ENCODE results near the gene FPGS.

The FPGS gene

DNA sequence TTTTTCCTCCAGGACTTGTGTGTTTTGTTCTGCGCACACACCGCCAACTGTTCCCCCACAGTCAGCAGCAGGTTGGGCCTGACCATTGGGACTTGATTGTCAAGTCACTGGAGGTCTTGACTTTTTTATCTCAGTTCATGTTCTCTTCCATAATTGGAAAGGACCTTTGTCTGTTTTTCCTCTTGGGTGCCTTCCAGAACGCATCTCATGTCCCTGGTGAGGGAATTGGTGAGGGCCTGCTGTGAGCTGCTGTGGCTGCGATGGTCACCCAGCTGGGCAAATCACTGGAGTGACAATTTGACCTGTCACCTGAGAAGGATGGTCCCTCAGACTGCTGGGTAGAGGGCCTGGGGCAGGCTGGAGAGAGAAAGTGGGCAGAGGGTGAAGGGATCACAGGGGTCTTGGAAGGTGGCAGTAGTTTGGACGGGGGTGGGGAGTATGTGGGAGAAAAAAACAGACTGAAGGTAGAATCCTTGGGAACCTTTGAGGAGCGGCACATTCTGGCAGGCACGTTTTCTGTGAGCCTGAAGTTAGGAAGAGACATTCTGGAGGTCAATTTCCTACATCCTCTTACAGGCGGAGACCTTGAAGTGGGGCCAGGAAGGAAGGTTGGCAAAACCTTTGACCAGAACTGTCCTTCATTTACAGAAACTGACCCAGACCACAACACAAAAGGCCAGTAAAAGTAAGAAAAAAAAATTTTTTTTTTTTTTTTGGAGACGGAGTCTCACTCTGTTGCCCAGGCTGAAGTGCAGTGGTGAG is 12.4 kb upstream of the FPGS start:
- TF ChIP-seq, protein P1, sequence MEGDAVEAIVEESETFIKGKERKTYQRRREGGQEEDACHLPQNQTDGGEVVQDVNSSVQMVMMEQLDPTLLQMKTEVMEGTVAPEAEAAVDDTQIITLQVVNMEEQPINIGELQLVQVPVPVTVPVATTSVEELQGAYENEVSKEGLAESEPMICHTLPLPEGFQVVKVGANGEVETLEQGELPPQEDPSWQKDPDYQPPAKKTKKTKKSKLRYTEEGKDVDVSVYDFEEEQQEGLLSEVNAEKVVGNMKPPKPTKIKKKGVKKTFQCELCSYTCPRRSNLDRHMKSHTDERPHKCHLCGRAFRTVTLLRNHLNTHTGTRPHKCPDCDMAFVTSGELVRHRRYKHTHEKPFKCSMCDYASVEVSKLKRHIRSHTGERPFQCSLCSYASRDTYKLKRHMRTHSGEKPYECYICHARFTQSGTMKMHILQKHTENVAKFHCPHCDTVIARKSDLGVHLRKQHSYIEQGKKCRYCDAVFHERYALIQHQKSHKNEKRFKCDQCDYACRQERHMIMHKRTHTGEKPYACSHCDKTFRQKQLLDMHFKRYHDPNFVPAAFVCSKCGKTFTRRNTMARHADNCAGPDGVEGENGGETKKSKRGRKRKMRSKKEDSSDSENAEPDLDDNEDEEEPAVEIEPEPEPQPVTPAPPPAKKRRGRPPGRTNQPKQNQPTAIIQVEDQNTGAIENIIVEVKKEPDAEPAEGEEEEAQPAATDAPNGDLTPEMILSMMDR (IDR thresholded peaks at IDR 0.05; ENCODE audit: insufficient read depth, low read depth, low read length, missing control alignments): no peak
- H3K4me3 ChIP-seq (ENCODE audit: low read depth, low read length): no peak overlapping the region
- no peak for DNase-seq (ENCODE audit: low read depth)

DNA sequence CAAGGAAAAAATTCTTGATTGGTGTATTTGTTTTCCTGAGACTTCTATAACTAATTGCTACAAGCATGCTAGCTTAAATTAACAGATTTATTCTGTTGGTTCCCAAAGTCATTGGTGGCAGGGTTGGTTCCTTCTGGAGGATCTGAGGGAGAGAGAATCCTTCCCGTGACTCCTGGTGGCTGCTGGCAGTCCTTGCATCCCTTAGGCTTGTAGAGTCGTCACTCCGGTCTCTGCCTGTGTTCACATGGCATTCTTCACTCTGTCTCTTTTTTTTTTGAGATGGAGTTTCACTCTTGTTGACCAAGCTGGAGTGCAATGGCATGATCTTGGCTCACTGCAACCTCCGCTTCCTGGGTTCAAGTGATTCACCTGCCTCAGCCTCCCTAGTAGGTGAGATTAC is 11.6 kb upstream of the FPGS start:
- no peak overlapping the region for H3K4me3 ChIP-seq (ENCODE audit: low read depth, low read length)
- TF ChIP-seq, protein P1 (IDR thresholded peaks at IDR 0.05; ENCODE audit: insufficient read depth, low read depth, low read length, missing control alignments): no peak
- DNase-seq (ENCODE audit: low read depth): no peak

- DNase-seq (ENCODE audit: low read depth): no peak
- TF ChIP-seq, protein P1 (IDR thresholded peaks at IDR 0.05; ENCODE audit: insufficient read depth, low read depth, low read length, missing control alignments): no peak
- H3K4me3 ChIP-seq (ENCODE audit: low read depth, low read length): no peak overlapping the region
Measured at GRCh38 chr9:127792417-127793031, 10.2 kb upstream of the FPGS start.

- TF ChIP-seq, protein P1 (IDR thresholded peaks at IDR 0.05; ENCODE audit: insufficient read depth, low read depth, low read length, missing control alignments): no peak
- DNase-seq (ENCODE audit: low read depth): no peak
- H3K4me3 ChIP-seq (ENCODE audit: low read depth, low read length): no peak overlapping the region
Measured at GRCh38 chr9:127793093-127793708, 9.5 kb upstream of the FPGS start.

GRCh38 chr9:127794001-127794791 is 8.5 kb upstream of the FPGS start:
- no peak for DNase-seq (ENCODE audit: low read depth)
- TF ChIP-seq, protein P1 (IDR thresholded peaks at IDR 0.05; ENCODE audit: insufficient read depth, low read depth, low read length, missing control alignments): no peak

DNA sequence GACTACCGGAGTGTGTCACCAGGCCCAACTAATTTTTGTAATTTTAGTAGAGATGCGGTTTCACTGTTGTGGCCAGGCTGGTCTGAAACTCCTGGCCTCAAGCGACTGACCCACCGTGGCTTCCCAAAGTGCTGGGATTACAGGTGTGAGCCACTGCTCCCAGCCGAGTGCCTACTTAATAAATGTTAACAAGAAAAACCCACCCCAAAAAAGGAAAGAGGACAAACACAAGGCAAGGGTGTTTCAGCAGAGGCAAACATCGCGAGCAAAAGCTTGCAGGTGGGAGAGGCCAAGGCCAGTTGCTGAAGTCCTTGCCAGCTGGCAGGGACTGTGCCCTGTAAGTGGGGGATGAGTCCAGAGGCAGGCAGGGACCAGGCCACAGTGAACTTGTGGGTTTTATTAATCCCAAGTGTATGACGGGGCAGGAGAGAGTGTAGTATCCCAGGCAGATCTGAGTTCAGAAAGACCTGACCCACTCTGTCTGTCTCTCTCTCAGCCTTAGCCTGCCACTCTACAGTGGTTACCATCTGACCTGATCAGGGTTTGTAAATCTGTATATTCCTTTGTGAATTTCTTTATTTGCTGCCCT is 6.4 kb upstream of the FPGS start:
- H3K4me3 ChIP-seq (ENCODE audit: low read depth, low read length): no peak overlapping the region
- no peak for DNase-seq (ENCODE audit: low read depth)
- TF ChIP-seq, protein P1 (IDR thresholded peaks at IDR 0.05; ENCODE audit: insufficient read depth, low read depth, low read length, missing control alignments): no peak

More at GRCh38 chr9:127794001-127794791, 8.5 kb upstream of the FPGS start:
- no peak overlapping the region for H3K4me3 ChIP-seq (ENCODE audit: low read depth, low read length)

Data from GM12865 (cell line).